ENCODE results near the gene TOB1.

GRCh38 chr17:50877838-50878237 is 11.7 kb upstream of the TOB1 start:
- no peak for TF ChIP-seq POLR2A (IDR thresholded peaks at IDR 0.05)
- TF ChIP-seq CTCF (IDR thresholded peaks at IDR 0.05) = no peak
